Hypothalamus (tissue), 51 donors: Measurements from ENCODE around the gene ARHGEF18.
A peak's percentile ranks its signal among the peaks of the same experiment; 100 is the strongest.
"Not testable (repeated sequence)": the region's sequence is repeated elsewhere in the genome, so short reads cannot be mapped to it uniquely, and the experiment has no call there.

Experiments
- DNase-seq, 51 donors: peaks; one replicate each; lab custom pipeline; 2025; lab: John Stamatoyannopoulos, UW

Gene ARHGEF18

DNA sequence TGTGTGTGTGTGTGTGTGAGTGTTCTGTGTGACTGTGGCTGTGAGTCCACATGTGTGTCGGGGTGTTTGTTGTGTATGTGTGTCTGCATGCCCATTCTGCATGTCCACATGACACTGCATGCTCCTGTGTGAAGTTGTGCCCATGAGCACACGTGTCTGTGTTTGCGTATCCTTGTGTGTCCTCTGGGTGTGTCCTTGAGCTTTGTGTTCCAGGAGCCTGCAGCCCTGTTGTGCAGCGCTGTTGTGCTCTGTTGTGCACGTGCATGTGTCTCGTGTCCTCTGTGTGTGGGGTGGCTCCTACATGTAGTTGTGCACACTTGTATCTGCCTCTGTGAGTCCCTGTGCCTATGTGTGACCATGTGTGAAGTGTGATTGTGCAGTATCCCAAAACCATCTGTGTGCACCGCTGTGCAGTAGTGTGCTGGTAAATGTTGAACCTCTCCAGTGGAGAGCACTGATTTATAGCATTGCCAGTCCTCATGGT is 2.2 kb upstream of the ARHGEF18 start:
- no peak for DNase-seq

DNA sequence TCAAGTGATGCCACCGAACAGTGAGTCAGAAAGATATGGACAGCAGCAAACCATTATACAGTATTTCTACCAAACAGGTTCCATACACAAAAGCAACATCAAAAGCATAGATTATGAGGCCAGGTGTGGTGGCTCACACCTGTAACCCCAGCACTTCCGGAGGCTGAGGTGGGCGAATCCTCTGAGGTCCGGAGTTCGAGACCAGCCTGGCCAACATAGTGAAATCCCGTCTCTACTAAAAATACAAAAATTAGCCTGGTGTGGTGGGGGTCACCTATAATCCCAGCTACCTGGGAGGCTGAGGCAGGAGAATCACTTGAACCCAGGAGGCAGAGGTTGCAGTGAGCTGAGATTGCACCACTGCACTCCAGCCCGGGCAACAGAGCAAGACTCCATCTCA is 1.7 kb upstream of the ARHGEF18 start:
- DNase-seq: not testable (repeated sequence)

DNA sequence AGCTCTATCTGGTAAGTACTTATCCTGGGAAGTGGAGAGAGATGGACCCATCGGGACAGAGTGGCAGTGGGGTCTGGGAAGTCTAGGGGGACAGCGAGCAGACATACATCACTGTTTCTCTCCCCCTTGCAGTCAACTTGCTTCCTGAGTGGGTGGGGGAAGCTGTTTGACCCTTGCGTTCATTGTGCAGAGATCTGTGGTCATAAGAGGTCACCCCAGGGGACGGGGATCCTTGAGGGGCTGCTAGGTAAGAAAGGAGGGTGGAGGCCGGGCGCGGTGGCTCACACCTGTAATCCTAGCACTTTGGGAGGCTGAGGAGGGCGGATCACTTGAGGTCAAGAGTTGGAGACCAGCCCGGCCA is 474 bp downstream of the ARHGEF18 start:
- no peak for DNase-seq

DNA sequence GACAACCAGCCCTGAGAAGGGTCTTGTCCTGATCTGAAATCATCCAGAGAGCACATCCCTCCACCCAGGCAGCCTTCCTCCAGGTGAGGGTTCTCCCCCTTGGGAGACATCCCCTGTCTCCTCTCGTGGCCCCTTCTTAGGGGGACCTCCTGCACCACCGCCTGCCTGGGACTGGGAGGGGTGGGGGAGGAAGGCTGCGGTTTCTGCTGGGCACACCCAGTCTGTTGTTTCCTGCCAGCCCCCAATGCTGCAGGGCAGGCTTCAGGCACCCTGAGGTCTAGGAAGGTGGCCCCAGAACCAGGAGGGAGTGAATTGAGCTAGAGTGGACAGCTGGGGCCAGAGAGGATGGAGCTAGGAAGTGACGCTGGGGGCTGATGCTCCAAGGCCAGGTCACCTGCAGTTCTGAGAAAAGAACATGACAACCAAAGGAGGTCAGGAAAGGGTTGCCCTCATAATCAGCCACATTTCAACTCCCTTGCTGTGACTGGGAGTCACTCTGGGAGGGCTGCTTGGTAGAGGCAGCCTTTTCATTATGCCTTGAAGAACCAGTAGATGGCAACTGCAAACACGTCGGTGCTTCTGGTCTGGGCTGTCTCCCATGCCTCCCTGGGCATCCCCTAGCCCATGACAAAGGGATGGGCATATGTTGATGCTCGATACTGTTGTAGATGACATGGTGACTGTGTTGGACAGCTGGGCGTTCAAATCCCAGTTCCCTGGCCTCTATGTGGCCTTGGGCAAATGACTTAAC is 1.4 kb downstream of the ARHGEF18 start:
- no peak for DNase-seq

DNA sequence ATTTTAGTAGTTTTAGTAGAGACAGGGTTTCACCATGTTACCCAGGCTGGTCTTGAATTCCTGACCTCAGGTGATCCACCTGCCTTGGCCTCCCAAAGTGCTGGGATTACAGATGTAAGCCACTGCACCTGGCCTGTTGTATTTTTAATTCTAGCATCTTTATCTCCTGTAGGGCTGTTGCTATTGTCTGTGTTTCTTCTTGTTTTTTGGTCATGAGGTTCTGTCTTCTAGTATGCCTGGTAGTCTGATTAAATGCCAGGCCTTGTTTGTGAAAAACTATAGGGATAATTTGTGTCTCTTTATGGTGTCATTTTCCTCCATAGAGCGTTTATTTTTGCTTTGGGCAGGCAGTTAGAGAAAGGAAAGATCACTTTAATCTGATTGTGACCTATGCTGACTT is 3.1 kb downstream of the ARHGEF18 start:
- DNase-seq: no peak

DNA sequence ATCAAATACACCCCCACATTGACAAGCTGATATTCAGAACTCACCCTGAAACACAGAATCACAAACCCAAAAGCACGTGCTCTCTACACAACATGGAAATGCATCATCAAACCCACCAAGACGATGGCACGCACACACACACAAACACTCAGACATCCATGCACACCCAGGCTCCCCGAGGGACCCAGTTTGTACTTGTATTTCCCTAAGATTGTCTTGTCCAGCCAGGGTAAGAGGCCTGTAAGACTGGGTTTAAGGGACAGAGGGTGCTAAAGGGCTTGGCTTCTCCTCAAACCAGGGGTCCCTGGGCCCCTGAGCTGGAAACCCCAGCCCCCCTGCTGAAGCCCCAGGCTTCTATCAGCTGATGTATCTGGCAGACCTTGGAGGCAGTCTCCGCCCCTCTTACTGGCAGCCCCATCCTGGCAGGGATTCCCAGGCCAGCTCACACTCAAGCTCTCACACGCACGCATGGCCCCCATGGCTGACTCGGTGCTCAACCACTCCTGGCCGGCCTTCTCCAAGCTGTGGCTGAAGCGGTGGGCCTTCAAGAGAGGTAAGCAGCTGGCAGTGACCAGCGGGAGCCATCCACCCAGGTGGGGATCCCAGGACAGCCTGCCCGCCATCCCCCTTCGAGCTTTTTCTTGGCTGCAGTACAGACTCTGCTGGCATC is 6.5 kb downstream of the ARHGEF18 start:
- no peak for DNase-seq

DNA sequence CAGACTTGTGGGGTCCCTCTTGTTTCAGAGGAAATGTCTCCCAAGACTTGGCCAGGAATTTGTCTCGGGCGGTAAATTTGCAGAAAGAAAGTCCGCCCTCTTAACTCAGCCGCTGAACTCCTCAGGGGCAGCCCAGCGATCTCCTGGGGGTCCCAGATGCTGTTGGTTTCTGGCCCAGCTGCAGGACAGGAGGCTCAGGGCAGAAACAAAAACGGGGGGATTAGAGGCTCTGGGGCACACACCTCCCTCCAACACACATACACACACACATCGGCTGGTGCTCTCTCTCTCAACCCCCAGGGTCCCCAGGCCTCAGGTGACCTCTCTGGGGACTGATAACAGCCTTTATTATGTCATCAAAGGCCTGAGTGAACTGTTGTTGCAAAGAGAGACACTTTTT is 7.1 kb downstream of the ARHGEF18 start:
- no peak for DNase-seq

DNA sequence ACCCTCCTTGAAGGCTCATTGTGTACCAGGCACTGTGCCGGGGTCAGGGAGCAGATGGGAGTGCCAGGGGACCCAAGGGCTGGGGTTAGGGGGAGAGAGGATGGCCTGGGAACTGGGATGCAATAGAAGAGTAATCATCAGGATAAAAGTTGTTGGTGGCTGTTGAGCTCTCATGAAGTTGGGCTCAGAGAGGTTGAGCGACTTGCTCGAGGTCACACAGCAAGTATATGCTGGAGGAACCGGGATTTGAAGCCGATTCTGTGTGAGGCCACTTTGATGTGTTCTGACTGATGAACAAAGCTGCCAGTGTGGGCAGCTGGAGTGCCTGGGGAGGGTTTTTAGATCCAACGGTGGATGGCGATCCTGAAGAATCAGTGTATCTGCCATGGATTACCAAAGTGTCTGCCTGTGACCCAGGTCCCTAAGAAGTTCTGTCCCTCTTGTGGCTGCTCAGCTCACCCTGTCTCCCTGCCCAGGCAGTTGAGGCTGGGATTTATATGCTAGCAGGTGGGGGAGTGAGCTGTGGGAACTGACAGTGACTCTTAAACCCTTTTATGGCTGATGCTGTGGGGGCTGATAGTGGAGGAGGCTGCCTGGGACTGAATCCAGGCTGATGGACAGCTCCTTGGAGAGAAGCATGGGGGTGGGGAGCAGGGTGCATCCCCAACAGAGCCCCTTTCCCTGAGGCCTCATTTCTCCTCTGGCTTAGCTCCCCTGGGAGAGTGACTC is 8.3 kb downstream of the ARHGEF18 start:
- peak in 1 of 51 donors; percentile 13 for DNase-seq

DNA sequence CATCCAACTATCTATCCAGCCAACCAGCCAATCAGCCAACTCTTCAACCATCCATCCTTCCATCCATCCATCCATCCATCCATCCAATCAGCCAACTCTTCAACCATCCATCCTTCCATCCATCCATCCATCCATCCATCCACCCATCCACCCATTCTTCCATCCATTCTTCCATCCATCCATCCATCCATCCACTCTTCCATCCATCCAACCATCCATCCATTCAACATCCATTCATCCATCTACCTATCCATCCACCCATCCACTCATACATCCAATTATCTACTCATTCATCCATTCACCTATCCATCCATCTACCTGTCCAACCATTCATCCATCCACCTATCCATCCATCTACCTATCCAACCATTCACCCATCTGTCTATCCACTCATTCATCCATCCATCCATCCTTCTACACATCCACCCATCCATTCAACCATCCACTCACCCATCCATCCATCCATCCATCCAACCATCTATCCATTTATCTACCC is 9.4 kb downstream of the ARHGEF18 start:
- no peak for DNase-seq

DNA sequence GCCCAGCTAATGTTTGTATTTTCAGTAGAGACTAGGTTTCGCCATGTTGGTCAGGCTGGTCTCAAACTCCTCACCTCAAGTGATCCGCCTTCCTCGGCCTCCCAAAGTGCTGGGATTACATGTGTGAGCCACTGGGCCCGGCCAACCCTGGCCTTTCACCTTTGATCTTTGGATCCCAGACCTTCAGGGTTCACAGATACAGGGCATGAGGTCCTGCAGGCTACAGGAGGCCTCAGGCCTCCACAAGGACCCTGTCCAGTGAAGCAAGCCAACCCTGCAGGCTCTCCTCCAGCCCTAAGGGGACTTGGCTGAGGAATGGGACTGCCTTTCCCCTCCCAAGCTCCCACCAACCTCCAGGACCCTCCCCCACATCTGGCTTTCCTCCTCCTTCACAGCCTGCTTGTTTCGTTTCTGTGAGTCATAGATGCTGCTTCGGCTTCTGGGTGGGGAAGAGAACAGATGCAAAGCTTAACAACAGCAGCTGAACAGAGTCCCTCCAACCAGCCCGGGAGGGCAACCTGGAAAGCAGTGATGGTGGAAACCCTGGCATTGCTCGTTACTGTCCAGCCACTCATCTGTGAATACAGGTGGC is 11.8 kb downstream of the ARHGEF18 start:
- peak in 2 of 51 donors; percentile 9 to 12 for DNase-seq

DNA sequence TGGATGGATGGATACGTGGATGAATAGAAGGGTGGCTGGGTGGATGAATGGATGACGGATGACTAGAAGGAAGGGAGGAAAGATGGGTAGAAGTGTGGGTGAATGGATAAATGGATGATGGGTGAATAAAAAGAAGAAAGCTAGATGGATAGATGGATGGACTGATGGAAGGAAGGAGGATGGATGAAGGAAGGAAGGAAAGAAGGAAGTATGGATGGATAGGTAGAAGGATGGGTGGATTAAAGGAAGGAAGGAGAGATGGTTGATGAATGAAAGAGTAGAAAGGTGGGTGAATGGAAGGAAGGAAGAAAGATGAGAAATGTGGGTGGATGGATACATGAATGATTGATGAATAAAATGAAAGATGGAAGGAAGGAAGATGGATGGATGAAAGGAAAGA is 14.5 kb downstream of the ARHGEF18 start:
- no peak for DNase-seq

DNA sequence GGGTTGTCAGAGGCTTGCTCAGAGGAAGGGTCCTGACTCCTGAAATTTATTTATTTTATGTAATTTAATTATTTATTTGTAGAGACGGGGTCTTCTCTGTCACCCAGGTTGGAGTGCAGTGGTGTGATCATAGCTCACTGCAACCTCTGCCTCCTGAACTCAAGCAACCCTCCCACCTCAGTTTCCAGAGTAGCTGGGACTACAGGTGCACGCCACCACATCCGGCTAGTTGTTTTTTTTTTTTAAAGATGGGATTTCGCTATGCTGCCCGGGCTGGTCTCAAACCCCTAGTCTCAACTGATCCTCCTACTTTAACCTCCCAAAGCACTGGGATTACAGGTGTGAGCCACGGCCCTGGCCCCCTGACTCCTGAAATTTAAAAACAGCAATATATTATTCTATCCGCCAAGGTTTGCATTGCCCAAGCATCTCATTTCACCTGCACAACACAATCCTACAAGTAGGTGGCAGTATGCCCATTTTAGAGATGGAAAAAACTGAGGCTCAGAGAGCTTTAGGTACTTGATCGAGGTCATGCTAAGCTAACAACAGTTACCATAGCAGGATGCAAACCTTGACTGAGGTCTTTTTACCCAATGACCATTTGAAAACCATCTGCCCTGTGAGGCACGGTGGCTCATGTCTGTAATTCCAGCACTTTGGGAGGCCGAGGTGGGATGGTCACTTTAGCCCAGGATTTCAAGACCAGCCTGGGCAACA is 18.1 kb downstream of the ARHGEF18 start:
- no peak for DNase-seq

DNA sequence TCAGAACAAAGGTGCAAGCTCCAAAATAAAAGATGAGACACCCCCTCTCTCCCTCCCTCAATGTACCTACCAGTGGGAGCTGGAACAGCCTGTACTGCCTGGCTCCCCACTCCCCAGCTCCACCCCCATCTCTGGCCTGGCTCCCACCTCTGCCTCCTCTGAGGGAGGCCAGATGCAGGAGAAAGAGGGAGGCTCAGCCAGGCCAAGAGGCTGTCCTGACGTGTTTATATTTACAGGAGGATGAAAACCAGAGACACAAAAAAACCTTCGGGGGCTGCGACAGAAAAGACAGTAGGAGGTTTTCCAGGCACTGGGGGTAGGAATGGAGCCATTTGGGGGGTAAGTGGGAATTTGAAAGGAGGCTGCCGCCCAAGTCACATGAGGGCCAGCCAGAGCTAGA is 19.7 kb downstream of the ARHGEF18 start:
- DNase-seq: no peak

DNA sequence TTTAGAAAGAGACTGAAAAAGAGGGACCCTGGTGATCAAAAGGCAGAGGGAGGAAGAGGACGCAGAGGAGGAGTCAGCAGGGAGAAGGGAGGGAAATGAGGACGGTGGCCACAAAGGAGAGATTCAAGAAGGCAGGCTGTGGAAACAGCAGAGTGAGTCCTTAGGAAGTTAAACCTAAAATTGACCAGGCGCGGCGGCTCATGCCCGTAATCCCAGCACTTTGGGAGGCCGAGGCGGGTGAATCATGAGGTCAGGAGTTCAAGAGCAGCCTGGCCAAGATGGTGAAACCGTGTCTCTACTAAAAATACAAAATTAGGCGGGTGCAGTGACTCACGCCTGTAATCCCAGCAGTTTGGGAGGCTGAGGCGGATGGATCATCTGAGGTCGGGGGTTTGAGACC is 20.1 kb downstream of the ARHGEF18 start:
- DNase-seq: not testable (repeated sequence)

DNA sequence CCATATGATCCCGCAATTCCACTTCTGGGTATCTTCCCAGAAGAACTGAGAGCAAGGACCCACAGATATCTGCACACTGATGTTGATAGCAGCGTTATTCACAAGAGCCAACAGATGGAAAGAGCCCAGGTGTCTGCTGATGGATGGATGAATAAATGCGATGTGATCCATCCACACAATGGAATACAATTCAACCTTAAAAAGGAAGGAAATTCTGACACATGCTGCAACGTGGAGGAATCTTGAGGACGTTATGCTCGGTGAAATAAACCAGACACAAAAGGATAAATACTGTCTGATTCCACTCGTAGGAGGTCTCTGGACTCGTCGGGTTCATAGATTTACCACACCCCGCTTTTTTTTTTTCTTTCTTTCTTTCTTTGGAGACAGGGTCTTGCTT is 21.8 kb downstream of the ARHGEF18 start:
- no peak for DNase-seq

DNA sequence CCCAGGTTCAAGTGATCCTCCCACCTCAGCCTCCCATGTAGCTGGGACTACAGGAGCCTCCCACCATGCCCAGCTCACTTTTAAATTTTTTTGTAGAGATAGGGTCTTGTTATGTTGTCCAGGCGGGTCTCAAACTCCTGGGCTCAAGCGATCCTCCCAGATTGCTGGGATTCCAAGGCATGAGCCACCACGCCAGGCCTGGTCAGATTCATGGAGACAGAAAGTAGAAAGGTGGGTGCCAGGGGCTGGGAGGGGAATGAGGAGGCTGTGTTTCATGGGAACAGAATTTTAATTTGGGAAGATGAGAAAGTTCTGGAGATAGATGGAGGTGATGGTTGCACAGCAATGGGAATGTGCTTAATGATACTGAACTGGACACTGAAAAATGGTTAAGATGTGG is 22.3 kb downstream of the ARHGEF18 start:
- DNase-seq: no peak

DNA sequence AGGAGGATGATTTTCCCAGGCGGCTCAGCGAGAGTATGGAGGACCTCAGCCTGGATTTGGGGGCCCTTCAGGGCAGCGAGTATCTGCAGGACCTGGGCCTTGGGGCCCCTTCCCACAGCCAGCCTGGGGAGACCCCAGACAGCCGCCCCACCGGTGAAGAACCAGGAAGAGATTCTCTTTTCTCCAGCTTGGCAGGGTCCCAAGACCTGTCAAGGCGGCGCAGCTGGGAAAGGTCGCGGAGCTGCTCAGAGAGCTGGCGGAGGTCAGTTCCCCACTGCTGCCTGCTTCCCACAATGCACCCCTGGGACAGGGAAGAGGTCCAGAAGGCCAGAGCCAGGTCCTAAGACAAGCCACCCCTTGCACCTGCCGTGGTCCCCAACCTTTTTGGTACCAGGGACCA is 24.1 kb downstream of the ARHGEF18 start:
- DNase-seq: no peak

DNA sequence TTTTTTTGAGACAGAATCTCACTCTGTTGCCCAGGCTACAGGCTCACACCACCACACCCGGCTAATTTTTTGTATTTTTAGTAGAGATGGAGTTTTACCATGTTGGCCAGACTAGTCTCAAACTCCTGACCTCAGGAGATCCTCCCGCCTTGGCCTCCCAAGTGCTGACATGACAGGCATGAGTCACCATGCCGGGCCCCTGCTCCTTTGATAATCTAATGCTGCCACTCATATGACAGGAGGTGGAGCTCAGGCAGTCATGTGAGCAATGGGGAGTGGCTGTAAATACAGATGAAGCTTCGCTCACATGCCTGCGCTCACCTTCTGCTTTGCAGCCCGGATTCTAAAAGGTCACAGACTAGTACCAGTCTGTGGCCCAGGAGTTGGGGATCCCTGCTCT is 25.1 kb downstream of the ARHGEF18 start:
- no peak for DNase-seq

DNA sequence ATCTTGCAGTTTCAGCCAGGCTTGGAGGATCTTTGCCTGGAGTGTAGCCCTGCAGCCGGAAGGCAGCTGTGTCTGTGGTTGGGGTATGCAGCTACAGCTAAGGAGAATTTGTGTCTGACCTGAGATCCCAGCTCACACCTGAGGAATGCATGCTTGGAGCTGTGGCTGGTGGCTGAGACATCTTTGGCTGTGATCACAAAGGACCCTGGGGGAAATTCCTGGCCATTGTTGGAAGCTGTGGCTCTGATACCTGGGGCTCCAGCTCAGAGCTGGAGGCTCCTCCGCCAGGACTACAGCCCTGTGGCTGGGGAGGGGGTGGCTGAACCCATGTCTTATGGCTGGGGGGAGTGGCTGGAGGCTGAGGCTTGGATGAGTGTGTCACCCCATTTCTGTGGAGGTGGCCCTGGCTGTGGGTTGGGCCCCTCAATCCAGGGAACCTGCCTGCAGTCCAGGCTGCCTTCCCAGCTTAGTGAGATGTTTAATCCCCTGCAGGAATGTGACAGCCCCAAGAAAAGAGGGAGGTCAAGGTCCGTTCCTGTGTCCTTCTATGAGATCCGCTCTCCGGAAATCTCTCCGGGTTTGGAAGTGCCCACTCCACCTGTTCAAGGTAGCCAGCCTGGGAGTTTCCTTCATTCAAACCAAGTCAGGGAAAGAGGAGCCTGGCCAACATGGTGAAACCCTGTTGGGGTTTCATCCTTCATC is 27.6 kb downstream of the ARHGEF18 start:
- DNase-seq: no peak

DNA sequence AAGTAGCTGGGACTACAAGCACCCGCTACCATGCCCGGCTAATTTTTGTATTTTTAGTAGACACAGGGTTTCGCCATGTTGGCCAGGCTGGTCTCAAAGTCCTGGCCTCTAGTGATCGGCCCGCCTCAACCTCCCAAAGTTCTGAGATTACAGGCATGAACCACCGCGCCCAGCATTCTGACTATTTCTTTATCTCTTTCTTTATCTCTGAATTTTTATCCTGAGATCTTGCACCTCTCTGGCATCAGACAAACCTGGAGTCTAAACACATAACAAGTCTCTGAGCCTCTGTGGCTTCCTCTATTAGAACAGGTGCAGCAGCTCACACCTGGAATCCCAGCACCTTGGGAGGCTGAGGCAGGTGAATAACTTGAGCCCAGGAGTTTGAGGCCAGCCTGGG is 28.5 kb downstream of the ARHGEF18 start:
- no peak for DNase-seq
